Upper lobe of right lung (tissue), 1 donor: ENCODE measurements around the gene ASB8. TPM values are rescaled to one million over a fixed set of nuclear protein-coding genes. Genes with fewer than 3 reads are reported as not detected.
A peak's percentile ranks its signal among the peaks of the same experiment; 100 is the strongest.

Experiments used
- ATAC-seq: fragments of 200-7000 bp; cut with Tn5 transposase; one replicate; pipeline ENCODE4 v1.9.1; 2020; ENCODE audit warnings: mild to moderate bottlenecking, moderate library complexity
- DNase-seq: peaks from one replicate; pipeline ENCODE4 v3.0.0-alpha.2; 2020
- H3K27ac ChIP-seq: fragments of 200-600 bp; one replicate; pipeline ENCODE4 v1.8.0; 2022
- H3K27me3 ChIP-seq: fragments of 200-600 bp; one replicate; pipeline ENCODE4 v1.8.0; 2022; ENCODE audit warnings: mild to moderate bottlenecking
- H3K36me3 ChIP-seq: fragments of 200-600 bp; one replicate; pipeline ENCODE4 v1.8.0; 2022
- H3K4me1 ChIP-seq: fragments of 200-600 bp; one replicate; pipeline ENCODE4 v1.8.0; 2022
- H3K4me3 ChIP-seq: fragments of 200-600 bp; one replicate; pipeline ENCODE4 v1.8.0; 2022; ENCODE audit warnings: mild to moderate bottlenecking
- H3K9me3 ChIP-seq: fragments of 200-600 bp; one replicate; pipeline ENCODE4 v1.8.0; 2022
- intact Hi-C: fragments of 100-400 bp; cut with DNase I; formaldehyde crosslinking; loops from one replicate; pipeline ENCODE4 v1.11.0; 2022
- total RNA-seq: library from RNA; stranded (reverse); fragmentation: NEBNext Ultra II Directional; extraction: Animal tissue kit (Norgen Biotek cat#: 25700); gene quantifications from one replicate; pipeline ENCODE4 v1.2.1, GENCODE V29; 2021
- TF ChIP-seq, protein P1 (sequence below): fragments of 200-600 bp; IDR thresholded peaks from one replicate; pipeline ENCODE4 v1.8.0; 2022; ENCODE audit warnings: antibody characterized with exemption
- donor health status: DM: no; HTN: yes; CAD: no; lungs with severe emphysema.

ASB8 gene
- total RNA-seq, 1 donor from 2014 or later, result 34.5 TPM

DNA sequence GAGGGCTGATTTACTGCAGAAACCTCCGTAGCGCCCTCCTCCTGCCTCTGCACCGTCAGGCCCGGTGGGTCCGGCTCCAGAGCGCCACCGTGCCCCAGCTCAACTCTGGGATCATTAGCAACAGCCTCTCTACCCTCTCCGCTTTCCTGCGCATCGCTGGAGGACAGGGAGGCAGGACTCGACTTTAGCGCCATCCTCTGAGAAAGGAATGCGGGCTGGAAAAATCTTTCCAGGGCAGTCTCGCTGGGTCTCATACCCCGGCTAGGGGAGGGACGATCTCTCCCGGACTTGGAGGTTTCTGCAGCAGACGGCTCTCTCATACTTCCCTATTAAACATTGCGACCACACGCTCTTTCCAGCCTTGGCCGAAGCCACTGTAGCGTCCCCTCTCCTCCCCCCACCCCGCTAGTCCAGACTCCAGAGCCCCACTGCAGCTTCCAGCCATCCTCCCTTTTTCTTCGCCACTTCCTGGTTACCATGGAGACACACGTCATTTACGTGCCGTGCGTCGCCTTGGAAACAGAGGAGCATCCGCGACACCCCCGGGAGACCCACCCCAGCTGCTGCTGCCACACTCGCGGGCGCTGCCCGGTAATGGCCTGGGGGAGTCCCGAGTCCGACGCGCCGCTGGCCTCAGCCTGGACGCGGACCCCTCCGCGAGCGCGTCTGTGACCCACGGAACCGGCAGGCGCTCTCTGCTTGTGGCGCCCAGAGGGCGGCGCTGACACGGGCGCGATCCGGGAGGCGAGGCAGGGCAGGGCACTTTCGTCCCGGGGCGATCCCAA, 26.0 kb upstream of the ASB8 start, which contains the start of gene CCDC184:
CCDC184 (plus strand) TSS at position 554 of the 785 bp plus-strand sequence. CDS start 479 bp downstream, outside the sequence.
- no peak within 1 kb of the TSS for H3K27ac ChIP-seq
- intact Hi-C loops, result no loop called here
- no peaks in the 10 kb centered on the region for H3K36me3 ChIP-seq
- peak within 1 kb of the TSS; percentile 49 for H3K4me3 ChIP-seq
- H3K9me3 ChIP-seq, result no peaks in the 10 kb centered on the region
- peaks cover 8% of the 10 kb centered on the region for H3K4me1 ChIP-seq
- ATAC-seq (peak; percentile 77), DNase-seq (peak; percentile 76)
- peaks cover 57% of the 10 kb centered on the region for H3K27me3 ChIP-seq
- TF ChIP-seq, protein P1, sequence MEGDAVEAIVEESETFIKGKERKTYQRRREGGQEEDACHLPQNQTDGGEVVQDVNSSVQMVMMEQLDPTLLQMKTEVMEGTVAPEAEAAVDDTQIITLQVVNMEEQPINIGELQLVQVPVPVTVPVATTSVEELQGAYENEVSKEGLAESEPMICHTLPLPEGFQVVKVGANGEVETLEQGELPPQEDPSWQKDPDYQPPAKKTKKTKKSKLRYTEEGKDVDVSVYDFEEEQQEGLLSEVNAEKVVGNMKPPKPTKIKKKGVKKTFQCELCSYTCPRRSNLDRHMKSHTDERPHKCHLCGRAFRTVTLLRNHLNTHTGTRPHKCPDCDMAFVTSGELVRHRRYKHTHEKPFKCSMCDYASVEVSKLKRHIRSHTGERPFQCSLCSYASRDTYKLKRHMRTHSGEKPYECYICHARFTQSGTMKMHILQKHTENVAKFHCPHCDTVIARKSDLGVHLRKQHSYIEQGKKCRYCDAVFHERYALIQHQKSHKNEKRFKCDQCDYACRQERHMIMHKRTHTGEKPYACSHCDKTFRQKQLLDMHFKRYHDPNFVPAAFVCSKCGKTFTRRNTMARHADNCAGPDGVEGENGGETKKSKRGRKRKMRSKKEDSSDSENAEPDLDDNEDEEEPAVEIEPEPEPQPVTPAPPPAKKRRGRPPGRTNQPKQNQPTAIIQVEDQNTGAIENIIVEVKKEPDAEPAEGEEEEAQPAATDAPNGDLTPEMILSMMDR, result peak; percentile 32

DNA sequence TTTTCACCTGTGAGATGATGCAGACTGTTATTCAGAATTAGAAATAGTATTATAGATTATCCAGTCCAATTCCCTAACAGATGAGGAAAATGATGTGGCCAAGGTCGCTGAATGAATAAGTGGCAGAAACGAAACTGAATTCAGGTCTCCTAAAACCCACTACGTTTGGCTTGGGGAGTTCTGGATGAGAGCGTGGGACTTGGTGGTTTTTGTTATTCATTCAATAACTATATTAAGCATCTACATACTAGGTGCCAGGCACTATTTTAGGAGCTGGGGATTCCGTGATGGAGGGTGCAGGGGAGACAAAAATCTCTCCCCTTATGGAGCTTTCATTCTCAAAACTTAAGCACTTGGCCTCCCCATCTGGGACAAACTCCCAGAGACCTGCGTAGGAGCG, 25.3 kb upstream of the ASB8 start:
- intact Hi-C loops, result no loop called here
- DNase-seq (no peak), ATAC-seq (no peak)
- TF ChIP-seq, protein P1, result no peak
- Histone ChIP-seq H3K27ac (no peak overlapping the region), H3K27me3 (peaks cover 63% of the 10 kb centered on the region), H3K4me3 (peak overlapping the region; percentile 49), H3K4me1 (peaks cover 8% of the 10 kb centered on the region), H3K36me3 (no peaks in the 10 kb centered on the region), H3K9me3 (no peaks in the 10 kb centered on the region)

DNA sequence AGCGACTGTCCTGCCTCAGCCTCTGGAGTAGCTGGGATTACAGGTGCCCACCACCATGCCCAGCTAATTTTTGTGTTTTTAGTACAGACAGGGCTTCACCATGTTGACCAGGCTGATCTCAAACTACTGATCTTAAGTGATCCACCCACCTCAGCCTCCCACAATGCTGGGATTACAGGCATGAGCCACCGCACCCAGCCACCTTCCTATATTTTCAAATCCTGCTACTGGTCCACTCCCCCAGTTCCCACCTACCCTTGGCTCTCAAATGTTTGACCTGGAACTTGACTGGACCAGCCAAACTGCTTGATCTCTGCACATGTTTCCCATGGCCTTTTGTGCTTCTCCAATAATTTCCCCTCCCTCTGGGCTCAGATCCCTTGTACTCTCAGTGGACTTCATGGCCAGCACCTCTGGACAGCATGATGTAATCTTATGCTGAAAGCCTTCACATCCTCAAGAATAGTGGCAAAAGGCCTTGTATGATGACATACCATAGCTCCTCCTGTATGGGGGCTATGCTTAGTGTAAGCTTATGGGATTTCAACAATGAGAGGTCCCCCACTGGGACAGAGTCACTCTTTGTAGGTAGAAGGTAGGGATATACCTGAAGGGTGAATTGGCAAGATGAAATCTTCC, 23.7 kb upstream of the ASB8 start:
- intact Hi-C loops, result no loop called here
- Histone ChIP-seq H3K36me3 (no peaks in the 10 kb centered on the region), H3K4me1 (peaks cover 8% of the 10 kb centered on the region), H3K9me3 (no peaks in the 10 kb centered on the region), H3K27me3 (peaks cover 63% of the 10 kb centered on the region), H3K4me3 (no peak overlapping the region), H3K27ac (no peak overlapping the region)
- no peak for DNase-seq
- TF ChIP-seq, protein P1, result no peak
- ATAC-seq, result no peak

DNA sequence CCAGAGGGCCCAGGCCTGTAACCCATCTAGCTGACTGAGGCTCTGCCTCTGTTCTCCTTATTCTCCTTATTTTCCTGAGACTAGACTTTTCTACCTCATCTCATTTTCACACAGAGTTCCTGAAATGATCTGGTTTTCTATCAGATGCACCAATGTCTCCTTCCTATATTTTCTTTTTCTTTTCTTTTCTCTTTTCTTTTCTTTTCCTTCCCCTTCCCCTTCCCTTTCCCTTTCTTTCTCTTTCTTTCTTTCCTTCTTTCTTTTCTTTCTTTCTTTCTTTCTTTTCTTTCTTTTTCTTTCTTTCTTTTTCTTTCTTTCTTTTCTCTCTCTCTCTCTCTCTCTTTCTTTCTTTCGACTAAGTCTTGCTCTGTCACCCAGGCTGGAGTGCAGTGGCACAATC, 23.1 kb upstream of the ASB8 start:
- TF ChIP-seq, protein P1, result no peak
- ATAC-seq (no peak), DNase-seq (no peak)
- Histone ChIP-seq H3K27me3 (peaks cover 62% of the 10 kb centered on the region), H3K36me3 (no peaks in the 10 kb centered on the region), H3K27ac (no peak overlapping the region), H3K4me1 (peaks cover 8% of the 10 kb centered on the region), H3K9me3 (no peaks in the 10 kb centered on the region), H3K4me3 (no peak overlapping the region)
- intact Hi-C loops, result no loop called here

DNA sequence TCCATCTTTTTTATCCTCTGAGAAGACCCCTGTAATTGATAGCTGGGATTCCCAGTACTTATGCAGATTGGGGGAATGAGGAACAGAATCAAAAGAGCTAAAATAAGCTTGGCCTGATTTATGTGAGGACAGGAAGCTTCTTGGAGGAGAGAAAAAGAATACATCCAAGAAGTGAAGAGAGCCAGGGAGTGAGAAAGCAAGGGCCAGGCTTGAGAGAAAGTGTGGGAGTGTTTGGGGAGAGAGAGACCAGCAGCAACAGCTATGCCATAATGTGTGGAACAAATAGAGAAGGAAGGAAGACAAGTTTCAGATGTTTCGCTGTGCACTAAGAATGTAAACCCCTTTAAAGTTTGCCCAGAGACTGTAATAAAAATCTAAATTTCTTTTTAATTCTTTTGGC, 22.2 kb upstream of the ASB8 start:
- Histone ChIP-seq H3K27me3 (peaks cover 52% of the 10 kb centered on the region), H3K4me3 (no peak overlapping the region), H3K36me3 (no peaks in the 10 kb centered on the region), H3K27ac (no peak overlapping the region), H3K4me1 (peaks cover 8% of the 10 kb centered on the region), H3K9me3 (no peaks in the 10 kb centered on the region)
- ATAC-seq, result no peak
- intact Hi-C loops, result no loop called here
- TF ChIP-seq, protein P1, result no peak
- no peak for DNase-seq
